Measurements from ENCODE around the gene DNAJB8.

Gene DNAJB8

DNA sequence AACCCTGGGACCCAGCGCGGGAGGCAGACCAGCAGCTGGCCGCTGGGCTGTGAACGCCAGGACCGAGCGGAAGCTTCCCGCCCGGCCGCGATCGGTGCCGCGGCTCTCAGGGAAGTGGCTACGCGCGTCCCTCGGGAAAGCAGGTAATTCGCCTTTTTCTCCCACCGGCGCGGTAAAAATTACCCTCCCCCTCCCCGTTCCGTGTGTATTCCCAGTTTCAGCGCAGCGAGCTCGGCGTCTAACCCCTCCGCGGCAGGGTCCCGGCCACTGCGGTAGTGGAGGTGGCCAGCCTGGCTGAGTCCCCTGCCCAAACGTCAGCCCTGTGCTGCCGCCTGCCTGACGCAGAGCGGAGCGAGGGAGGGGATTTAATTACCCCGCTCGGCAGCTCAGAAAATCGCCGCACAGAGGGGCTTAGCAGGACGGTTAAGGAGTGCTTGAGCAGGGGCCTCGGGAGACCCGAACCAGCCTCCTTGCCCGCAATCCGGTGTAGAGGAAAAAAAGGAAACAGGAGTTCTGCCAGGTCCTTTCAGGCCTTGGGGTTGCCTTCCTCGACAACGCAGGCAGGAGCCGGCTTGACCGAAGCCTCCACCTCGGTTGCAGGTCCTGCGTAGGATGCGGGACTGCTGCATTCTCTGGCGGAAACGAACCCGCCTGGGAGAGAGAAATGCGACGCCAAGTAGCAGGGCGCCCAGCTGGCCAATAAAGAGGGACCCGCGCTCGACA, 23.4 kb upstream of the DNAJB8 start:
- peak; percentile 33 for TF ChIP-seq CTCF (IDR thresholded peaks at IDR 0.05; ENCODE audit: poor library complexity, severe bottlenecking)
- ATAC-seq (ENCODE audit: low read depth): peak; percentile 35; the same call in 2 of the 3 replicates
- Histone ChIP-seq H3K4me3 (ENCODE audit: severe bottlenecking) (peak overlapping the region; percentile 74), H3K4me1 (ENCODE audit: insufficient read depth, poor library complexity, severe bottlenecking) (no peaks in the 10 kb centered on the region), H3K27me3 (ENCODE audit: insufficient read depth, poor library complexity, severe bottlenecking) (no peaks in the 10 kb centered on the region), H3K9me3 (ENCODE audit: severe bottlenecking) (no peaks in the 10 kb centered on the region), H3K27ac (ENCODE audit: poor library complexity, severe bottlenecking) (peak overlapping the region; percentile 30), H3K36me3 (ENCODE audit: low read depth) (peaks cover 5% of the 10 kb centered on the region; the same call in 1 of the 2 replicates)
- DNase-seq (ENCODE audit: low spot score): peak; percentile 55

- no peak for TF ChIP-seq CTCF (IDR thresholded peaks at IDR 0.05; ENCODE audit: poor library complexity, severe bottlenecking)
- H3K4me1 ChIP-seq (ENCODE audit: insufficient read depth, poor library complexity, severe bottlenecking): no peaks in the 10 kb centered on the region
- no peaks in the 10 kb centered on the region for H3K27me3 ChIP-seq (ENCODE audit: insufficient read depth, poor library complexity, severe bottlenecking)
- ATAC-seq (ENCODE audit: low read depth): no peak
- no peaks in the 10 kb centered on the region for H3K9me3 ChIP-seq (ENCODE audit: severe bottlenecking)
- H3K36me3 ChIP-seq (ENCODE audit: low read depth): peaks cover 5% of the 10 kb centered on the region; the same call in 1 of the 2 replicates
- peak overlapping the region; percentile 74 for H3K4me3 ChIP-seq (ENCODE audit: severe bottlenecking)
- no peak for DNase-seq (ENCODE audit: low spot score)
- H3K27ac ChIP-seq (ENCODE audit: poor library complexity, severe bottlenecking): peak overlapping the region; percentile 30
Measured at GRCh38 chr3:128489674-128489926, 22.9 kb upstream of the DNAJB8 start.

DNA sequence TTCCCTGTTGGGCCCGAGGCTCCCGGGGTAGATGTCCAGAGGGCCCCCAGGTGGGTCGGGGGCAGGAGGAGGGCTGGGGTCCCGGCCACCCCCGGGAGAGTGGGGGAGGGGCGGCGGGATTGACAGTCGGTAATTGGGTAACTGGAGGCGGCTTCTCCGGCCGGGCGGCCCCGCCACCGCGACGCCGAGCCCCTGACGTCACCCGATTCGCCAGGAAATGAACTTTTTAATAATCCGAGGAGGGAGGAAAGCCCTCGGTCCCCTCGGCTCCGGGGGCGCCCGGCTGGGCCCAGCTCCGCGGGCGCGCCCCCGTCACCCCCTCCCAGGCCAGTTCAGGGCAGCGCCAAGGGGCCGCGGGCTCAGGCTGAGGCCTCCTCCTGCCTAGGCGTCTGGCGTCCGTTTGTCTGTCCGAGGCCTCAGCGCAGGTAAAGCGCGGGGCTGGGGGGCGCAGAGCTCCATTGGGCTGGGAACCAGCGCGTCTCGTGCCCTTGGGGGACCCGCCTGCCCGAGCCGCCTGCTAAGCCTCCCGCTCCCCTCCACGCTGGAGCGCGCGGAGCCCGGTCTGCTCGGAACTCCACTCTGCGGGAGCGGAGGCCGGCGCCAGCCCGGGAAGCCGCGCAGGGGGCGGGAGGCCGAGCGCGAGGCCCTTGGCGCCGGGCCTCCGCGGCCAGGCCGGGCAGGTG, 22.4 kb upstream of the DNAJB8 start:
- no peaks in the 10 kb centered on the region for H3K27me3 ChIP-seq (ENCODE audit: insufficient read depth, poor library complexity, severe bottlenecking)
- no peak for TF ChIP-seq CTCF (IDR thresholded peaks at IDR 0.05; ENCODE audit: poor library complexity, severe bottlenecking)
- no peaks in the 10 kb centered on the region for H3K9me3 ChIP-seq (ENCODE audit: severe bottlenecking)
- H3K27ac ChIP-seq (ENCODE audit: poor library complexity, severe bottlenecking): peak overlapping the region; percentile 30
- H3K4me3 ChIP-seq (ENCODE audit: severe bottlenecking): peak overlapping the region; percentile 74
- ATAC-seq (ENCODE audit: low read depth): peak; percentile 27
- no peak for DNase-seq (ENCODE audit: low spot score)
- H3K36me3 ChIP-seq (ENCODE audit: low read depth): peaks cover 5% of the 10 kb centered on the region; the same call in 1 of the 2 replicates
- no peaks in the 10 kb centered on the region for H3K4me1 ChIP-seq (ENCODE audit: insufficient read depth, poor library complexity, severe bottlenecking)

GRCh38 chr3:128488636-128488990, 21.9 kb upstream of the DNAJB8 start:
- Histone ChIP-seq H3K4me3 (ENCODE audit: severe bottlenecking) (peak overlapping the region; percentile 74), H3K4me1 (ENCODE audit: insufficient read depth, poor library complexity, severe bottlenecking) (no peaks in the 10 kb centered on the region), H3K27ac (ENCODE audit: poor library complexity, severe bottlenecking) (peak overlapping the region; percentile 30), H3K36me3 (ENCODE audit: low read depth) (peaks cover 5% of the 10 kb centered on the region; the same call in 1 of the 2 replicates), H3K9me3 (ENCODE audit: severe bottlenecking) (no peaks in the 10 kb centered on the region), H3K27me3 (ENCODE audit: insufficient read depth, poor library complexity, severe bottlenecking) (no peaks in the 10 kb centered on the region)
- DNase-seq (ENCODE audit: low spot score) (no peak), ATAC-seq (ENCODE audit: low read depth) (no peak)
- no peak for TF ChIP-seq CTCF (IDR thresholded peaks at IDR 0.05; ENCODE audit: poor library complexity, severe bottlenecking)
